Measurements from ENCODE around the gene POU6F2.

- TF ChIP-seq REST (IDR thresholded peaks at IDR 0.05; ENCODE audit: unreplicated experiment) (no peak), EZH2phosphoT487 (IDR thresholded peaks at IDR 0.05; ENCODE audit: unreplicated experiment) (no peak), POLR2AphosphoS5 (IDR thresholded peaks at IDR 0.05; ENCODE audit: low read depth) (no peak), CTCF (conservative IDR thresholded peaks at IDR 0.05; ENCODE audit: low read depth in 2 of 2) (no peak), ZNF114 (CRISPR knock-in tag; IDR thresholded peaks at IDR 0.05) (no peak), ETS1 (IDR thresholded peaks at IDR 0.05) (no peak)
These were observed 21.8 kb upstream of the POU6F2 start for GRCh38 chr7:38955892-38956291.

All from GM23338 (cell line).